ENCODE data around the gene ATP6V0D1.
"Not testable (repeated sequence)": the region's sequence is repeated elsewhere in the genome, so short reads cannot be mapped to it uniquely, and the experiment has no call there.

ATP6V0D1 gene

DNA sequence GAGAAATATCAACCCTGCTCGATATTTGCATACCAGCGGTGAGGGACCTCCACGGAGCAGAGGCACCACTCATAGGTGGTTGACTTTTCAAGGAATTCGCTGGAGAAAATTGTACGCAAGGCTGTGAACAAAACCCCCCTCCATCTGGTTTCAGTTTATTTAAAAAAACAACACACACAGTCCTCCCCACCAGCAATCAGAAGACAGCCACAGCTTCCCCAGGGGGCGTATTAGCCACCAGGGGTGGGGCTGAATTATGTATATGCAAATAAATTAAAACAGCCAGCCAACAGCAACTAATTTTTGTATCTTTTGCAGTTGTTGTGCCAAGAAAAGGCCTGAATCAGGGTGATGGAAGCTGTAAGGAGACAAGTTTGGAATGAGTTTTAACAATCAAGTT lies 55.9 kb downstream of the ATP6V0D1 start:
- no peak for DNase-seq

DNA sequence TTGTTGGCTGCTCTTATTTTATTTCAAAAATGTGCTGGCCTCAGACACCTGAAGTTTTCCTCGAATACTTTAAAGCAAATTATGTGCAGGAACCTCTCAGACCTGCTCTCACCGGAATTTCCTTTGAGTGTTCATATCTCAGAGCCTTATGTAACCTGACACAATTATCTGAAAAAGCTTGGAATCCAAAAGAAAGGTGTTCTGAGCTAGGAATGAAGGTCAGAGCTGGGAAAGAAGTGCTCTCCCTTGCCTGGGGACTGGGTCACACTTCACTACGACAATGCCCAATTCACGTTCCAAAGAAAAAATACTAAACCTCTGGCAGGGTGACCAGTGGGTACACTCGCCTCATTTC lies 56.7 kb downstream of the ATP6V0D1 start:
- no peak for DNase-seq

DNA sequence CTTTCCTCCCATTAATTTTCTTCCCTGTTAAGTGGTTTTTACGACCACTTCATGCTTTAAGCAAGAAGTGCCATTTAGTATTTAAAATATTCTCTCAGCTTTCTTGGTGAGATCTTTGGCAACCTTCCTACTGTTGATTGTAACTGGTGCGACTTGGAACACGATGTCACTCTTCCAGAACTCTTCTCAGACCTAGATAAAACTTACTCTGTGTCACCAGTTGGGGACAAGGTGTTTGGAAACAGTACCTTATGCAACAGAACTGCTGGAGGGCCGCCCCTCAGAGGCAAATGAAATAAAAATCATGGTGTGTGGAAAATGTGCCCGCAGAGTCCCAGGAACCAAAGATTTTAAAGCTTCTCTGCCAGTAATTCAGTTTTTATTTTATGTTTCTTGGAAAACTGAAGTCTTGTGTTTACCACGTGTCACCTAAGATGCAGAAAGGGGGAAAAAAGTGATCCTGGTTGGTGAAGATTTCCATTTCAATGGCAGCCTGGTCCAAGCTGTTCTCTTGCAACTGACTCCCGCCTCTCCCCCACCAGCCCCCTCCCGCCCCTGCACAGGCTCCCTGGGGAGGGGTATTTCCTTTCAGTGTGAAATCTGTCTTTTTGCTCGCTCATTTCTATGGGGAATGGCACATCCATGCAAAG lies 57.2 kb downstream of the ATP6V0D1 start:
- no peak for DNase-seq

DNA sequence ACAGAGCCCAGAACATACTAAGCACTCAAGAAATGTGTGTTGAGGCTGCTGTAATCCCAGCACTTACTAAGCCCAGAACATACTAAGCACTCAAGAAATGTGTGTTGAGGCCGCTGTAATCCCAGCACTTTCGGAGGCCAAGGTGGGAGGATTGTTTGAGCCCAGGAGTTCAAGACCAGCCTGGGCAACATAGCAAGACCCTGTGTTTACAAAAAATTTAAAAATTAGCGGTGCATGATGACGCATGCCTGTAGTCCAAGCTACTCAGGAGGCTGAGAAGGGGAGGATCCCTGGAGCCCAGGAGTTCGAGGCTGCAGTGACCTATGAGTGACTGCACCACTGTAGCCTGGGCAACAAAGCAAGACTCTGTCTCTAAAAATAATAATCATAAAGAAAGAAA lies 57.9 kb downstream of the ATP6V0D1 start:
- no peak for DNase-seq

DNA sequence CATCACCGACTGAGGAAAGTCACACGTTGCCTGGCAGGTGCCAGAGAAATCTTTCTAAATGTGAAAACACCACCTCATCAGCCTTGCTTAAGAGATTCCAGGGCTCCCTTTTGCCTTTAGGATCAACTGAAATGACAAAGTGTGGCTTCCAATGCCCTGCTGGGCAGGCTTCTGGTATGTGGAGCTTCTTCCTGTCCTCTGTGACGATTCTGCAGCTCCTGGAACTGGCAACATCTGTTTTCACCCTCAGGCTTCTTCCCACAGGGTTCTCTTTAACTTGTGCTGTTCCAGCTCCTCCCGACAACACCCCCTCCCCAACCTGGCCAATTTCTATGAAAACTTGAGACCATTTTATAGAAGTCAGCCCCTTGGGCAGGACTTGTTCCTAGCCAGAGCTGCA lies 59.9 kb downstream of the ATP6V0D1 start:
- DNase-seq, result no peak

DNA sequence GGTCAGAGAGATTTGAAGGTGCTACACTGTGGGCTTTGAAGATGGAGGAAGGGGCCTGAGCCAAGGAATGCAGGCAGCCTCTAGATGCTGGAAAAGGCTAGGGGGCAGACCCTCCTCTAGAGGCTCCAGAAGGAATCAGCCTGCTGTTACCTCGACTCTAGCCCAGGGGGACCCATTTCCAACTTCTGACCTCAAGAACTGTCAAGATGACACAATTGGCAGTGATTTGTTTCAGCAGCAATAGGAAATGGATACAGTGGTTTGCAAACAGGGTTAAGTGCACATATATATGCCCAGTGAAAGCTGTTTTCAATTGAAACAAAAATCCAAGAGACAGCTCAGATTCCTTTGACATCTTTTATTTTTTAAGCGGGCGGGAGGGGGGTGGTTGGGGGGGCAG lies 61.0 kb downstream of the ATP6V0D1 start:
- no peak for DNase-seq

DNA sequence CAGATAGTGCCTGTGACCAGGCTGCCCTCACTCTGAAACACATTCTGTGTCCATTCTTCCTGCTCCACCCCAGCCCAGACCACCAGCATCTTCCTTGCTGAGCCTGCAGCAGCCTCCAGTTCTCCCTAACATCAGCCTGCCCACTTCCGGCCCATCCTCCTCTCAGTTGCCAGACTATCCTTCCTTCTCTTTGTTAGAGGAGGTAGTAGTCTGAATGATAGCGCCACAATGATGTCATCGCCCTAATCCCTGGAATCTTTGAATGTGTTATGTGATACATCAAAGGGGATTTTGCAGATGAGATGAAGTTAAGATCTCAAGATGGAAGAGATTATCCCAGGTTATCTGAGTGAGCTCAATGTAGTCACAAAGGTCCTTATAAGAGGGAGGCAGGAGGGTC lies 61.5 kb downstream of the ATP6V0D1 start:
- DNase-seq, result no peak

DNA sequence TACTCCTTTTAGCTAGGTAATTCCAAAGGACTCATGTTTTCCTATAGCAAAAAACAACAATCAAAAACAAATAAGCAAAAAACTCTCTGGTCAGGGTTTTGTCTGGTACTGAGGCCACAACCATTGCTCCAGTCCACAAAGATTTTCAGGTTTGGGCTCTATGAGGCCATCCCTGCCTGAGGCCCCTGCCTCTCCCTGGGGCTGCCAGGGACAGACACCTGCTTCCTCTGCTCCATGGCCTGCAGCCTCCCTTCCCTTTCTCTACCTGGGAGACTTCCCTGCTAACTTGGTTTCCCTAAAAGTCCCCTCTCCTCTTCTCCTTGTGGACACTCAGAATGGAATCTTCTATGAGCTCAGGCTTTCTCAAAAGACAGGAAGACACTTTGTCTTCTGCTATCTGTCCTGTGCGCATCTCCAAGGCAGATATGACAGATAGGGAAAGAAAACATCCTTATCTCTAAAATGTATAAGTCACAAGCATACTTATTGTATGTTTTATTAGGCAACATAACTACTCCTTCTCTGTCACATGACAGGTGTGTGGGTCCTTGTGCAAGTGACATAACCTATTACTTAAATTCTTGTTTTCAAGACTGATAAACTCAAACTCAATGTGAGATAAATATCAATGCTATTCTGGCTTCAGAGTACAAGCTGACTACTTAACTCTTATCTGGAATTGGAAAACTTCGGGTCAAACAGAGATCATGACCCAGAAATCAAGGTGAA lies 63.5 kb downstream of the ATP6V0D1 start:
- DNase-seq, result no peak

DNA sequence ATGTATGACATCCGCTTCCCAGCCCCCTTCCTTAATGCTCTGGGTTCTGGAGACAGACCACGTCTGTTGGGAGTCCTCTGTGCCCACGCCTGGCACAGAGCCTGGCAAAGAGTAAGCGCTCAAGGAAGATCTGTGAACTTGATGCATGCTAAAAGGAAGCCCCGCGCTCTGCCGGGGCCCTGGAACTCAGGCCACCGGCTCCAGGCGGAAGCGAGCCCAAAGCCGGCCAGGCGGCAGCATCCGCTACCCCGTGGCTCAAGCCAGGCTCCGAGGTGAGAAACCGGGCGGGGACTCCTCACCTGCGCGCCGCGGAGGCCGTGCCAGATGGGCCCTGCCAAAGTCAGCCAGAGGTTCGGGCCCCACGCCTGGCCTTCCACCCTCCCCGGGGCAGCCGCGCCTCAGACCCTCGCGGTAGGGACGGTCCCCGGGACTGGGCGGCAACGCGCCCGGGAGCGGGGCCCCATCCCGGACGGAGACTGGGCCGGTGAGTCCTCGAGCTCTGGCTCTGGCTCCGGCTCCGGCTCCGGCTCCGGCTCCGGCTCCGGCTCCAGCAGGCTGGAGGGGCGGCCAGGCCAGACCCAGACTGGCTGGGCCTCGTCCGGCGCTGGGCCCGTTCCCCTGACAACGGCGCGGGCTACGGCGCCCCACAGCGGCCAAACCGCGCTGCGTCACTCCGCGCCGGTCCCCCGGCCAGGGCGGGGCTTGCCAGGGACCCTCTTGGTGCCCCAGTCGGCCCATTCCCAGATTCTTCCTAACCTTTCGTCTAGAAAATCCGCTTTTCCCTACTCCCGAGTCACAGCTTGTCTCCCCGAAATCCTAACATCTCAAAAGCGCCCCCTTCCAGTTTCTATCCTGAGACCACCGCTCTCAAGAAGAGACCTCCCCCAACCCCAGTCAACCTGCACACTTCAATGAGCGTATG lies 64.8 kb downstream of the ATP6V0D1 start, which contains the start of gene ZDHHC1:
ZDHHC1 (minus strand) TSS at position 606 of the 922 bp plus-strand sequence. CDS start 8,702 bp downstream, outside the sequence.
- no peak for DNase-seq

DNA sequence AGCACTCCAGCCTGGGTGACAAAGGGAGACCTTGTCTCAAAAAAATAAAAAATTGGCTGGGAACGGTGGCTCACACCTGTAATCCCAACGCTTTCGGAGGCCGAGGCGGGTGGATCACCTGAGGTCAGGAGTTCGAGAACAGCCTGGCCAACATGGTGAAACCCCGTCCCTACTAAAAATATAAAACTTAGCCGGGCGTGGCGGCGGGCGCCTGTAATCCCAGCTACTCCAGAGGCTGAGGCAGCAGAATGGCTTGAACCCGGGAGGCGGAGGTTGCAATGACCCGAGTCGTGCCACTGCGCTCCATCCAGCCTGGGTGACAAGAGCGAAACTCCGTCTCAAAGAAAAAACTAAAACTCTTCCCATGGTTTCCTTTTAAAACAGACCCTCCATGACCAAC lies 65.5 kb downstream of the ATP6V0D1 start:
- not testable (repeated sequence) for DNase-seq

DNA sequence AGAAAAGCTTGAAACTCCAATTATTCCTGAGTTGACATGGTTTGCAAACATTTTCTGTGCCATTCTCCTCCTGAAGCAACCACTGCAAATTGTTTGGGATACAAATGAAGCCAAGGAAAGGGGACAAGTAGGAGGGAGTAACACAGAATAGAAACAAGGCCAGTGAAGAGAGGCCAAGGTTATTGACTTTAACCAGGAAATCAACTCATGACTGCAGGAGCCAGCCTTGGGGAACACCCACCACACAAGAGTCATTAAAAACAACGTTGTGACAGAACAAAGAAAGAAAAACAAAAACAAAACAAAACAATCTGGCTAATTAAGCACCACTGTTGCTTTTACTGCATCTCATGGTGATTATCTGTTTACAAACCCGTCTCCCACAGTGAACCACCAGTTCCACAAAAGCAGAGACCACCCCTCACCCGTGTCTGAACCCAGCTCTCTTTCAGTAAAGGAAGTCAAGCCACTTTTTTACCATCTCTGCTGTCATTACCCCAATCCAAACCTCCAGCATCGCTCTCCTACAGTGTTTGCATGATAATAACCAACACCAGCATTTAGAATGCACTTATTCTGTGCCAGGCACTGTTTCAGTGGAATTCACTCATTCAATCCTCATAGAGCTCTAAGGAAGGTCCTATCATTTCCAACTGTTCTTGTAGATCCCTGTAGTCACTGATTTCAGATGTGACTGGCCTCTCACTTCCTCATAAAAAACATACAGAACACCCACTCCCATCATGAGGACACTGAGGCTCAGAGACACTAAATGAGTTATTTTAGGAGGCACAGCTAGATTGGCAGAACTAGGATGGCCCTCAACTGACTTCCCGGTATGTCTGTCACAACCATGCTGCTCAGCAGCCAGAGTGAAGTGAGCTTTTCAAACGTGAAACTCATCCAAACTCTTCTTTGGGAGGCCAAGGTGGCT lies 66.7 kb downstream of the ATP6V0D1 start:
- no peak for DNase-seq

DNA sequence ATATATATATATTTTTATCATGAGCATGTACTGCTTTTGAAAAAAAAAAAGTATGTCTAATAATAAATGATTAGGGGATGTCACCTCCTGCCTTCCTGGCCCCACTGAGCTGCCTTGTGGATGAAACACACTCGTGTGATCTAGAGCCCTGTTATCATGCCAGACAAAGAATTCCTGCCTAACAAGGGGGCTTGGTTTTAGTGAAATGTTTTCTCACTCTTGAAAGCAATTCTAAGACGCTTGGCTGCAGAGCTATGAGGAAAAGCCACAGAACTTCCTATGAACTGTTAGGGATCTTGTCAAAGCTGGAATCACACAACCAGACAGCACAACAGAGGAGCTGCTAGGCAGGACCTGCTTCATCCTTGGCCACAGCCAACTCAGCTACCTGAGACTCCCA lies 68.7 kb downstream of the ATP6V0D1 start:
- no peak for DNase-seq

DNA sequence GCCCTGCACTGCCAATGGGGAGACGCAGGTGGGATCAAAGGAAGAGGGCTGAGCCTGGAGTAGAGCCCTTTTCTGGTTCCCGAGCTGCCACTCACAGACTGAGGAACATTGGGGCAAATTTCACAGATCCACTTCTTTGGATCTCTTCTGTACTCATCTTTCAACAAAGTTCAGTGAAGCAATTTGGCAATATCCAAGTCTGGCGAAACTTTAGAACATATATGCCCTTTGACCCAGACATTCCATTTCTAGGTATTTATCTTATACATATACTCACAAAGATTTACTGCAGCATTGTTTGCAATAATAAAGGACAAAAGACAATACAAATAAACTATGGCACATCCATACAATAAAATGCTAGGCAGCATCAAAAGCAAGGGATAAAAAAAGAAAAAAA lies 69.6 kb downstream of the ATP6V0D1 start:
- DNase-seq, result no peak

DNA sequence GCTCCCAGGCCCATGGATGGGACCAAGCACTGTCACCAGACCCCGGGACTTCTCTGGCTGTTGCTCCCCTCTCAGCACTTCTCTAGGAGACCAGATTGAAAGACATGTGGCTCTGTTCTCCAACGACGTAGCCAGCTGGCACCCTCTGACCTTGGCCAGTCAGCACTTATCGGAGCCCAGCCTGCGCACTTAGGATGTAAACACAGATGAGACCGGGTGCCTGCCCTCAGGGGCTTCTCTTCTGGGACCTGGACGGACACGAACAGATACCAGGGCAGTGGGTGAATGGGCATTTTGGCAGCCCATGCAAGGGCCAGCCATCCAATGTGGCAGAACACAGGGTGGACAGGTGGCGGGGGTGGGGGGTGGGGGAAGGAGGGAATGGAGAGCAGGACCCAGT lies 71.3 kb downstream of the ATP6V0D1 start:
- DNase-seq, result no peak

DNA sequence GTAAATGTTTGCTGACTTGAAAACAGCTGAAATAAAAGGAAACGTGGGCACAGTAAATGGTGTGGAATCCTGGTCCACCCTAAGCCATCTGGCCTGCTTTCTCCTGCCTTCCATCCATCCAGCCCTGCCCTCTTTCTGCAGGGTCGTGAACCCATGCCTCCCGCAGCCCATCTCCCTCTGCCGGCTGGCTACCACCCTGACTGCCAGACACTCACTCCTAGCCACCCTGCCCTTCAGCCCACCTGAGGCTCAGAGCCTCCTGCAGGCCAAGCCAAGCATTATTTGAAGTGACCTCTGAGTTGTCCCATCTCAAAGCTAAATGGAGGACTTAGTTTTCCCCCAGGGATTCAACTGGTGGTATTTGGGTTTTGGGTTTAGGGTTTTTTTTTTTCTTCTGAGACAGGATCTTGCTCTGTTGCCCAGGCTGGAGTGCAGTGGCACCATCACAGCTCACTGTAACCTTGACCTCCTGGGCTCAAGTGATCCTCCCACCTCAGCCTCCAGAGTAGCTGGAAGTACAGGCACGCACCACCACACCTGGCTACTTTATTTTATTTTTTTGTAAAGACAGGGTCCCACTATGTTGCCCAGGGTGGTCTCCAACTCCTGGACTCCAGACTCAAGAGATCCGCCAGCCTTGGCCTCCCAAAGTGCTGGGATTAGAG lies 73.0 kb downstream of the ATP6V0D1 start:
- no peak for DNase-seq

DNA sequence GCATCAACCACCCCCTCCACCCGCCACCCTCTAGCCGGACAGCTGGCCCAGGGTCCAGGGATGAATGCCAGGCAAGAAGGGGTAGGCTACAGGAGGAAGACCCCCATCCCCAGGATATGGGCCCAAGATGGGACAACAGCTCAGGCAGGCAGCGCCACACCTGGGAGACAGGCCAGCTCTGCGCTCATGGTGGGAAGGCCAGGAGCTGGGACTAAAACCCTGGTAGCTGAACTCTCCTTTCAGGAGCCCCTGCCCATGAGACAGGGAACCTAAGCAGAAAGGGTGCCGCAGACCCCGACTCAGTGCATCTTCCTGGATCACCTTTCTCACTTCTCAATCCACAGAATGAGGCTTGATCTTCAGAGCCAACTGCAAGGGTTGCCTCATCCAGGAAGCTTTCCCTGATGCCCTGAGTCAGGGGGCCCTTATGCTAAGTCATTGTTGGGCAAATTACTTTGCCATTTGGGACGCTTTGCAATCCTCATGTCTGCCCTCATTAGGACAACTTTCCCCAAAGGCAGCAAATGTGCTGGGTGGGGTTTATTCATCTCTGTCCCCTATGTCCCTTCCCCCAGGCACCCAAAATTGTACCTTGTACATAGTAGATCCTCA lies 73.7 kb downstream of the ATP6V0D1 start:
- DNase-seq, result no peak

DNA sequence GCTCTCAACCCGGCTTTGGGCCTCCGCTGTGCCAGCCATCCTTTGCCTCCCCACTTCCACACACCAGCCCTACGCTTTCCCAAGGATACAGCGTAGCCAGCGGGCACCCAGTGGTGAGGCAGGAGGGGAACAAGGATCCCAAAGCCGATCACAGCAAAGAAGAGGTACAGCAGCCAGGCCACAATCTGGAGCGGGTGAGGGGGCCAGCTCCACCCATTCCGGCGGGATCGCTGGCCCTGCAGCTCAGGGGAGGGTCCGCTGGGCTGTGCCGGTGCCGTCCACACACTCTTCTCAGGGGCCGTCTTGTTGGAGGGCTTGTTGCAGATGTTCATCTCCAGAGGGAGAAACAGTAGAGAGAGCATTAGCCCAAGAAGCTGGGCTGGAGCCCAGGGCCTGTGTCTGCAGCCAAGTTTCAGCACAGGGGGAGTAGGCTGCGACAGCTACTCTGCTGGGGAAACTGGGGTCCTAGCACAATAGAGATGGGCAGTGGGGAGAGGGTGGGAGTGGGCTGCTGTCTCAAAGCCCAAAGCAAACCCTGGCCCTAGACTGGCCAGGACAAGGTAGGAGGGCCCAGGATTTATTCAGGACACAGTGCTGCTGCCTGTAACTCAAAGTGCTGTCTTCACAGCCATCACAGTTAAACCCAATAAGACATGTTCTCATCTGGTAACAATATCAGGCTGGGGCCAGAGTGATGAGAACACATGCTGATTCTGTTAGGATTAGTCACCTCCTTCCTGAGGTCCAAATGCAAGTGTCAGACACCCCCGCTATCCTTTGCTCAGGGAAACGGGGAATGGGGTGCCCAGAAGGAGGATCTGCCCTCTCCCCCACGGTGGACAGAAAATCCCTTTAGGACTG lies 74.6 kb downstream of the ATP6V0D1 start:
- peak; percentile 58 for DNase-seq

DNA sequence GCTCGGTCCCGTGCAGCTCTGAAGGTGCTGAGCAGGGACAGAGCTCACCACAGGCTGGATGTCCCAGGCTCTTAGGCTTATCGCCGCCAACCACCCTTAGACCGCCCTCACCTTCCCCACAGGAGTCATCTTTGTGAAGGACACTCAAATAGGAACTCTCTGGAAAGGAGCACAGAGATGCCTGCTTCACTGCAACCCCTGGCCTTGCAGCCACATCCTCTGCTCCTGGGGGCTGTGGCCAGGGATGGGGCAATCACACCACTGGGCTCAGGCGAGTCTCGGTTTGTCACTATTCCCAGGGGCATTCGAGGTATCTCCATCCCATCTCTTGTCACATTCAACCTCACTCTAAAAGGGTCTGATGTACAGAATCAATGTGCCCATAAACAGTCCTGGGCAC lies 75.6 kb downstream of the ATP6V0D1 start:
- no peak for DNase-seq

DNA sequence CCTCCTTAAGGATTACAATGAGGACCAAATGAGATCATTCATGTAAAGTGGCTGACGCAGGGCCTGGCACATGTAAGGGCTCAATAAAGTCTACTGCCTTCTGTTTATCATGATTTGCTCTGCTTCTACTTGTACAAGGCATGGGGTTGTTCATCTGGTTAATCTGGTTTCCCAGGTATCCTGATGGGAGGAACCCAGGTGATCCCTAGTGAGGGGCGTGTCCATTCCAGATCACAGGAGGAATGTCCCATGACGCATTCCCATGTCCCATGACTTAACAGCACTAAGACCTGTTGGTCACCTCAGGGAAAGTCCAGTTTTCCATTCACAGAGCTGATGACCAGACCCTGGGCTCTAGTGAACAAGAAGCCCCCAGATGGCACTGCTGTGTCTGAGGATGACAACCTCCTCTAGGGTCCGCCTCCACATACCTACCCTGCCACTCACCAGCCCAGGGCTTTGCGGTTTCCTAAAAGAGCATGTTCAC lies 76.2 kb downstream of the ATP6V0D1 start:
- no peak for DNase-seq

DNA sequence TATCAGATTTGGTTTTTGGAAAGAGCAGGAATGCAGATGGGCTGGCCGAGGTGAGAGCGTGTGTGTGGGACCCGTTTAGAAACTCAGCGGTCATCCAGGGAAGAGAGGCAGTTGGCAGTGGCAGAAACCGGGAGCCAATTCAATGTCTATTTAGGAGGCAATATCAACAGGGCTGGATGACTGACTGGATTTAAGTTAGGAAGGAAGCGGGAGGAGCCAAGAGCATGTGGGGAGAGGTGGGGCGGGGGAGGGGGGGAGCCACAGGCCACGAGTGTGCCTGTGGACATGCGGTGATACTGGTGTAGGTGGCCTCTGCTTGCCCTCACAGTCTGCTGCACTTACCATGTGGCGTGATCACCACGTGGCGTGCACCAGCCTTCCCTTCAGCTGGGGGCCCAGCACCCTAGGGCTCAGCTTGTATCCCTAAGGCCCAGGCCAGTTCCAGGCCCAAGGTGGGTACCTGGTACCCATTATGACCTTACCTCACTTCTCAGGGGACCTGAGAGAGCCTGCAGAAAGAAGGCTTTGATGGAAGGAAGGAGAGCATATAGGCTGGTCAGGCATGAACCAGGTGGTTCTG lies 76.9 kb downstream of the ATP6V0D1 start:
- no peak for DNase-seq
